ENCODE data around the gene DGUOK. TPM values are rescaled to one million over a fixed set of nuclear protein-coding genes. Genes with fewer than 3 reads are reported as not detected.

The DGUOK gene
- total and polyA plus RNA-seq, 2 donors from 2014 or later: 44.4 to 86.2 TPM

DNA sequence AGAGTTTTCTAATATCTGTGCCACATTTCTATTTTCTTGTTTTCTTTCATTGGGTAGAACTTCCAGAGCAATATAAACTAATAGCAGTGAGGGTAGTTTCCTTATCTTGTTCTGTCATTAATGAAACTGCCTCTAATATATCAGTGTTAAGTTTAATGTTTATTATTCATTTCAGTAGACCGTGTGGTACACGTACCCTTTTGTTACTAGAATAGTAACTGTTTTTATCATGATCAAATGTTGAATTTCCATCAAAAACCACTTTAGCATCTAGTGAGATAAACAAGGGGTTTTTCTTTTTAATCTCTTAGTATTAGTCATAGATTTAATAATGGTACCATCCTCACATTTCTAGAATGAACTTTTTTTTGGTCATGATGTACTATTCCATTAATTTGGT, 16.0 kb downstream of the DGUOK start:
- FAIRE-seq (no peak), DNase-seq (no peak)
- no peak for TF ChIP-seq CTCF (IDR thresholded peaks at IDR 0.05; ENCODE audit: borderline replicate concordance, extremely low read depth, insufficient read depth)
- Histone ChIP-seq H3K4me3 (ENCODE audit: low read length in 3 of 3) (no peak overlapping the region), H3K9ac (ENCODE audit: low read length in 3 of 3) (no peak overlapping the region), H3K9me3 (ENCODE audit: control insufficient read depth in 2 of 3, insufficient read depth in 1 of 3, low read length in 3 of 3) (no peaks in the 10 kb centered on the region), H3K27me3 (ENCODE audit: control insufficient read depth, insufficient read depth, low read length) (no peaks in the 10 kb centered on the region), H3K4me1 (ENCODE audit: control insufficient read depth in 2 of 3, insufficient read depth in 2 of 3, low read depth in 1 of 3, low read length in 3 of 3) (no peaks in the 10 kb centered on the region), H3K27ac (ENCODE audit: low read depth in 2 of 2, low read length in 2 of 2) (no peak overlapping the region), H3K36me3 (ENCODE audit: control insufficient read depth in 2 of 3, insufficient read depth in 3 of 3, low read length in 3 of 3) (peaks cover 3 to 15% (median 14%) of the 10 kb centered on the region in 3 donors)
- intact Hi-C loops (cut with DNase I): no loop called here

- TF ChIP-seq CTCF (IDR thresholded peaks at IDR 0.05; ENCODE audit: borderline replicate concordance, extremely low read depth, insufficient read depth): no peak
- Histone ChIP-seq H3K9ac (ENCODE audit: low read length in 3 of 3) (no peak overlapping the region), H3K4me1 (ENCODE audit: control insufficient read depth in 2 of 3, insufficient read depth in 2 of 3, low read depth in 1 of 3, low read length in 3 of 3) (no peaks in the 10 kb centered on the region), H3K27ac (ENCODE audit: low read depth in 2 of 2, low read length in 2 of 2) (no peak overlapping the region), H3K9me3 (ENCODE audit: control insufficient read depth in 2 of 3, insufficient read depth in 1 of 3, low read length in 3 of 3) (no peaks in the 10 kb centered on the region), H3K36me3 (ENCODE audit: control insufficient read depth in 2 of 3, insufficient read depth in 3 of 3, low read length in 3 of 3) (peaks cover 3 to 26% (median 23%) of the 10 kb centered on the region in 3 donors), H3K27me3 (ENCODE audit: control insufficient read depth, insufficient read depth, low read length) (no peaks in the 10 kb centered on the region), H3K4me3 (ENCODE audit: low read length in 3 of 3) (no peak overlapping the region)
- FAIRE-seq (no peak), DNase-seq (no peak)
- intact Hi-C loops (cut with DNase I): no loop called here
These were observed 18.0 kb downstream of the DGUOK start for GRCh38 chr2:73944714-73945113.

DNA sequence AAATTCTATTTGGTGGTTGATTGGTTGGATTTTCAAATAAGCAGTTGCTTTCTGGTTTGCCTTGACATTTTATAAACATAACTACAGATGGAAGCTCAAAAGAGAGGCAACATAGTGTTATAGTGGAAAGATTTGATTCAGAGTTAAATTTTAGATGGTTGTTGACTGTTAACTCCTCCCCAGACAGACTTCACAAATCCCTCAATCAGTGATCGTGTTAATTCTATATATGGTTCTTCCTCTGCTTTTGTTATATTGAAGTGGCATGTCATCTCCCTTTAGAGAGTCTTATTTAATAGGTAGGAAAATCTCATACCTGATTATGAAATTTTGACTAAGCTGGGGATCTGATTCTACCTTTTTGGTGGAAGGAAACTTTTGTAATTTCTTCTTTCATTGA, 19.5 kb downstream of the DGUOK start:
- no peak for TF ChIP-seq CTCF (IDR thresholded peaks at IDR 0.05; ENCODE audit: borderline replicate concordance, extremely low read depth, insufficient read depth)
- Histone ChIP-seq H3K9ac (ENCODE audit: low read length in 3 of 3) (no peak overlapping the region), H3K27ac (ENCODE audit: low read depth in 2 of 2, low read length in 2 of 2) (no peak overlapping the region), H3K9me3 (ENCODE audit: control insufficient read depth in 2 of 3, insufficient read depth in 1 of 3, low read length in 3 of 3) (no peaks in the 10 kb centered on the region), H3K36me3 (ENCODE audit: control insufficient read depth in 2 of 3, insufficient read depth in 3 of 3, low read length in 3 of 3) (peaks cover 3 to 36% (median 28%) of the 10 kb centered on the region in 3 donors), H3K4me3 (ENCODE audit: low read length in 3 of 3) (no peak overlapping the region), H3K27me3 (ENCODE audit: control insufficient read depth, insufficient read depth, low read length) (no peaks in the 10 kb centered on the region), H3K4me1 (ENCODE audit: control insufficient read depth in 2 of 3, insufficient read depth in 2 of 3, low read depth in 1 of 3, low read length in 3 of 3) (no peaks in the 10 kb centered on the region)
- intact Hi-C loops (cut with DNase I): no loop called here
- DNase-seq (no peak), FAIRE-seq (no peak)

DNA sequence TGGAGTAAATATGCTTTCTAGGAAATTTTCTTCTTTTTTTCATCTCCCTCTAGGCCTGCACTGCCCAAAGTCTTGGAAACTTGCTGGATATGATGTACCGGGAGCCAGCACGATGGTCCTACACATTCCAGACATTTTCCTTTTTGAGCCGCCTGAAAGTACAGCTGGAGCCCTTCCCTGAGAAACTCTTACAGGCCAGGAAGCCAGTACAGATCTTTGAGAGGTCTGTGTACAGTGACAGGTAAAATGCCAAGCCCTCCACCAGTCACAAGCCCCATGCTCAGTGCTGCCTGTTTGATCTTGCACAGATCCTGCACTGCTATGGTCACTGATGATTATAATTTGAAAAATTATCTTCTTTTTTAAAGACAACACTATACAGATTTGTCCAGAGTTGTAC, 20.0 kb downstream of the DGUOK start:
- no peak for TF ChIP-seq CTCF (IDR thresholded peaks at IDR 0.05; ENCODE audit: borderline replicate concordance, extremely low read depth, insufficient read depth)
- Histone ChIP-seq H3K9me3 (ENCODE audit: control insufficient read depth in 2 of 3, insufficient read depth in 1 of 3, low read length in 3 of 3) (no peaks in the 10 kb centered on the region), H3K4me1 (ENCODE audit: control insufficient read depth in 2 of 3, insufficient read depth in 2 of 3, low read depth in 1 of 3, low read length in 3 of 3) (no peaks in the 10 kb centered on the region), H3K27me3 (ENCODE audit: control insufficient read depth, insufficient read depth, low read length) (no peaks in the 10 kb centered on the region), H3K9ac (ENCODE audit: low read length in 3 of 3) (no peak overlapping the region), H3K36me3 (ENCODE audit: control insufficient read depth in 2 of 3, insufficient read depth in 3 of 3, low read length in 3 of 3) (peaks cover 6 to 41% (median 28%) of the 10 kb centered on the region in 3 donors), H3K27ac (ENCODE audit: low read depth in 2 of 2, low read length in 2 of 2) (no peak overlapping the region), H3K4me3 (ENCODE audit: low read length in 3 of 3) (no peak overlapping the region)
- FAIRE-seq (no peak), DNase-seq (no peak)
- intact Hi-C loops (cut with DNase I): no loop called here
